MM.1S (cell line): ENCODE data around the gene NAB1.

Experiments used
- CTCF ChIP-seq: fragments of 300-600 bp; sonication (generic); IDR thresholded peaks from 2 replicates; pipeline ENCODE4 v1.5.1; 2016; ENCODE audit warnings: antibody characterized with exemption, low read length, mixed read lengths
- EZH2 ChIP-seq: fragments of 300-600 bp; sonication (generic); optimal IDR thresholded peaks from 2 replicates; pipeline ENCODE3; 2017; ENCODE audit warnings: low read depth, mild to moderate bottlenecking, antibody characterized with exemption, low read length, mixed read lengths

DNA sequence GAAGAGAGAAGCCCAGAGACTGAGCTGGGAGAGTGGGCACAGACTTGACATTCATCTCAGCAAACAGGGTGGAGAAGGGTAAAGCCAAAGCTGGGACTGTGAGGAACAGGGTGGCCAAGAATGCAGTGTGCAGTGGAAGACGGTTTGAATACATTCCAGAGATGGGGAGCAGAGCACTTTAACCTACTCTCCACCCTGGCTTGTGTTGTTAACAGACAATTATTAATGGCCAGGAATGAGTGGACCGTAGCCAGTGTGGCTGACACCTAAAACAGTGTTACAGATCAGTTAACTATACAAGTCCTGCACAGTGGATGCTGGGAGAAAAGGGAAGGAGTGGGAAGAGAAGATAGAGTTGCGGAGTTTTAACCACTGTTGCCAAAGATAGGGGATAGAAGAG is 7.4 kb upstream of the NAB1 start:
- TF ChIP-seq EZH2 (no peak), CTCF (no peak)
